CD4-positive, alpha-beta T cell treated with Interleukin-6 for 4 hours (primary cell): ENCODE data around the gene ATP1A3.
"Not testable (repeated sequence)": the region's sequence is repeated elsewhere in the genome, so short reads cannot be mapped to it uniquely, and the experiment has no call there.

Experiments
- DNase-seq: peaks from one replicate; pipeline ENCODE4 v3.0.0-alpha.2; 2020; ENCODE audit warnings: mixed read lengths

ATP1A3 gene

DNA sequence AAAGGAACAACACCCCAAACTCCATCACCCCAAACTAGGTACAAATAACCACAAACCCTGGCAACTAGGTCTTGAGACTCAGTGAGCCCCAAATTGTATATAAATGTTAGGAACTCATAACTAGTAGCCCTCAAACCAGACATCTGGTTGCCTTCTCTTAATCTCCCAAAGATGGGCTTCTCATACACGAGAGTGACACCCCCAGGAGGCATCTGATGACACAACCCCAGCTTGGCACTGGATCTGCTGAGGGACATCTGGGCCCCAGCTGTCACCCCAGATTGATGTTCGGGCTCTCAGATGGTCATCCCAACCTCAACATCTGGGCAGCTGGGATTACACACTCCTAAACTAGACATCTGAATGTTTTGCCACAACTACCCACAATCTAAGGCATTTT lies 49.7 kb downstream of the ATP1A3 start:
- DNase-seq = no peak

DNA sequence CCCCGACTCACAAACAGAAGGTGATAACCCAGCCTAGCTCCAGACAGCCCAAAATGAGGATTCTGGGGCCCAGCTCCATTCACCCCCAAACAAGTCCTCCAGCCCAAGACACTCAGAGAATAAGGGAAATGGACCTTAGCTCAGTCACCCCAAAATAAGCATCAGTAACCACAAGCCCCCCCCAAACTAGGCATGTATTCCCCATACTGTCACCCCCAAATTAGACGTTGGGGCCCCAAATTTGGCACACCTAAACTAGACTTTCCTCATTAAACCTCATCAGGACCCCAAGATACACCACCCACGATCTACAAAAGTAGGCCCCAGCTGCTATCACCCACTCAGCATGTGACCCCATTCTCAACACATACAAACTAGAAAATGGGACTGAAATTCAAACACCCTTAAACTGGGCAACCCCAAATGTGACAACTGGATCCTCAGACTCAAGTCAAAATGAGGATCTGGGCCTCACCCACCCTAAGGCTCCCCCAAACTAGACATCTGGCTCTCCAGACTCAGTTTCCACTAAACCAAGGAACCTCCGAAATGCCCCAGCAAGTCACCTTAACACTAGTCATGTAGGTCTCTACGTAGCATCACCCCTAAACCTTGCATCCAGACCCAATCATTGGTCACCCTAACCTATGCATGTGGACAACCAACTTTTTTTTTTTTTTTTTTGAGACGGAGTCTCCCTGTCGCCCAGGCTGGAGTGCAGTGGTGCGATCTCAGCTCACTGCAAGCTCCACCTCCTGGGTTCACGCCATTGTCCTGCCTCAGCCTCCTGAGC lies 52.4 kb downstream of the ATP1A3 start:
- no peak for DNase-seq

DNA sequence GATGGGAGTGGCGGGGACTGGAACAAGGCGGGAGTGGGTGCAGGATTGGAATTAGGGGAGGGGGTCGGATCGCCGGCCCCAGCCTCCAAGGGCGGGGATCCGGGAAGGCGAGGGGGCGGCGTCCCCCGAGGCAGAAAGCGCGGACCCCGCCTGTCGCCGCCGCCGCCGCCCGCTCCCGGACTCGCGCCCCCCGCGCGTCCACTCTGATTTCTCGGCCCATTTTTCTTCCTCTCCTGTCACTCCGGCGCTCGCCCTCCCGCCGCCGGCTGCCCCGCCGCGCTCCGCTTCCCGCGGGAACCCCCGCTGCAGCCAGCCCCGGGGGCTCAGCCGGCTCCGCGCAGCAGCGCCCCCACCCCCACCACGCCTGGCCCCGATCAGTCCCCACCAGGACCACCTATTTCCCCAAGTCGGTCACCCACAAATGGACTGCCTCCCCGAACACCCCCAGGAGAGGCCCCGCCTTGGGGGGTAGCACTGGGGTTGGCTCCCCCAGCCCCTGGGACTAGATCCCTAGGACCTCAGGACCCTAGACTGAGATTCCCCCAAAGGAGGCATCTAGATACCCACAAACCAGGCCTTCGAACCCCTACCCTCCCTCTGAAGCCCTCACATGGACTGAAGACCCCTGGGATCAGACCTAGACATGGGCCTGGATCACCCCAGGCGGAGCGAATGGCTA lies 53.2 kb downstream of the ATP1A3 start:
- no peak for DNase-seq

DNA sequence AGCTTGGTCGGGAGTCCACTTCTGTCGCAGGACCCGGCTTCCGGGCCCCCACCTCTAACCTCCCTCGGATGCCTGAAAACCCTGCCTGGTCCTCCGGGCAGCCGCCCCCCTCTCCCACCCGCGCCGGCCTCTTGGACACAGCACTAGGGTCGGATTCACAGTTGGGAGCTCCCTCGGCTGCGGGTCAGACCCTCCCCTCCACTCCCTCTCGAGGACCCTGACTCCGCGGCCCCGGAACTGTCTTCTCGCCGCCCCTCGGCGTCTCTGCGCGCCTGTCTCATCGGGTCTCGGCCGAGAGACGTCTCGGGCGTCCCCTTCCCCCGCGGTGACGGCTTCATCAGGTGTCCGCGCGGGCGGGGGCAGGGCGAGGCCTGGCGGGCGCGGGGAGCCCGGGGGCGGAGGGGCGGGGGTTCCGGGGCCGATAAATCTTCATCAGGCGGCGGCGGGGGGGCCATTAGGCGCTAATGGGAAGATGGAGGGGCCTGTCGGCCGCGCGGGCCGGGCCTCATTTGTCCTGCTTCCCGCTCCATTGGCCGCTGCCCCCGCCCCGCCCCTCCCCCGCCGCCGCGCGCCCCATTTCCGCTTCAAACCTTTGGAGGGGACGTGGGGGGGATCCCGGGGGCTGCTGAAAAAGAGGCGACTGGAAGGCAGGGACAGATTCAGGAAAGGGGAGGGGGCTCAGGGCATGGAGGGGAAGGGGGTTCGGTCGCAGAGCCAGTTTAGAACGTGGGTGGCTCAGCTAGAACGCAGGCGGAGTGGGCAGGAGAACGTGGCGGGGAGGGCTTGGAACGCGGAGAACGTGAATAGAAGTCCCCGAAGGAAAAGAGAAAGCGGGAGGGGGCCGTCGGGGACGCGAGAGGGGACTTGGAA lies 53.9 kb downstream of the ATP1A3 start:
- peak; percentile 68 for DNase-seq

DNA sequence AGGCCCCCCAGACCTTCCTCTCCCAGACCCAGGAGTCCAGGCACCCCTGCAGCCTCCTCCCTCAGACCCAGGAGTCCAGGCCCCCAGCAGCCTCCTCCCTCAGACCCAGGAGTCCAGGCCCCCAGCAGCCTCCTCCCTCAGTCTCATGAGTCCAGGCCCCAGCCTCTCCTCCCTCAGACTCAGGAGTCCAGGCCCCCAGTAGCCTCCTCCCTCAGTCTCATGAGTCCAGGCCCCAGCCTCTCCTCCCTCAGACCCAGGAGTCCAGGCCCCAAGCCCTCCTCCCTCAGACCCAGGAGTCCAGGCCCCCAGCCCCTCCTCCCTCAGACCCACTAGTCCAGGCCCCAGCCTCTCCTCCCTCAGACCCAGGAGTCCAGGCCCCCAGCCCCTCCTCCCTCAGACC lies 54.8 kb downstream of the ATP1A3 start:
- DNase-seq = not testable (repeated sequence)

DNA sequence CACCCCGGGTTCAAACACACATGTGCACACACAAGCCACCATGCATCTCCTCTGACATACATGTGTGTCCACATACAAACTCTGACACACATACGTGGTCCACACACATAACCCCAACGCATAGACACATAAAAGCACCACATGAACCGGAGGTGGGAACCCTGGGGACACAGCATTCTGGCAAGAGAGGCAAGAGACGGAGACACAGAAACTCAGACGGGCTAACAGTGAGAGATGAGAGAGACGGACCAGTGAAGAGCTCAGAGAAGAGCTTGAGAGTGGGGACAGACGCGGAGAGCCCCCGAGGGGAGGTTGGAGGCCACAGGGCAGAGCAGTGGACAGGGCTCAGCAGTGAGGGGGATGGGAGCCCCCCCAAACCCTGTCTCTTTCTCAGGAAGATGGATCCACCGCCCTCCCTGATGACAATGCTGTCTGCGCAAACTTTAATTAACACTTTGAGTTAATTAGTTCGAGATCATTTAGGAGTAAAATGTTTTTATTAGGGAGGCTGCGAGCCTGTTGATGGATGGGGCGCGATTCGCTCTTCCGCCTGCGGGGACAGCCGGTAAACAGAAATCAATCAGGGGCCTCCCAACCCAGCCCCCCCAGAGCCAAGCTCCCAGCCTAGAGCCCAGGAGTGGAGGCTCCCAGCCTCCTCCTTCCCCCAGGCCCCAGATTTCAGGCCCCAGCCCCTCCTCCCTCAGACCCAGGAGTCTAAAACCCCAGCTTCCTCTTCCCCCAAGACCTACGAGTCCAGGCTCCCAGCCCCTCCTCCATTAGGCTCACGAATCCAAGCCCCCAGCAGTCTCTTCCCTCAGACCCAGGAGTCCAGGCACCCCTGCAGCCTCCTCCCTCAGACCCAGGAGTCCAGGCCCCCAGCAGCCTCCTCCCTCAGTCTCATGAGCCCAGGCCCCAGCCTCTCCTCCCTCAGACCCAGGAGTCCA lies 56.2 kb downstream of the ATP1A3 start:
- DNase-seq = no peak

DNA sequence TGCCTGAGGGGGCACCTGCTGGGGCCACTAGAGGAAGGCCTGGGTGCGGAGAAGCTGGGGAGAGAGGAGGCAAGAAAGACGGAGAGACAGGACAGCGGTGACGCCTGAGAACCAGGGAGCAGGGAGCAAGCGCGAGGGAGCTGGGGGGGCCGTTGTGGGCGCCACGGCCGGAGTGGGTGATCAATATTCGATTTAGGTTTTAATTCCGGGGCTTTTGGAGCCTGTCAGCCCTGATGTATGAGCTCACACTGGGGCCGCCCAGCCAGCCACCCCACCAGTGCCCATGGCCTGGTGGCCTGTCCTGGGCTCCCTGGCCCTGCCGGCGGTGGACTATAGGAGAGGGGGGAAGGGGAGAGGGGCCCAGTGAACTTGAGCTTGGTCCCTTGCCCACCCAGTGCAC lies 57.1 kb downstream of the ATP1A3 start:
- no peak for DNase-seq

- peak; percentile 55 for DNase-seq
These were observed 57.6 kb downstream of the ATP1A3 start for GRCh38 chr19:41936416-41936850.

DNA sequence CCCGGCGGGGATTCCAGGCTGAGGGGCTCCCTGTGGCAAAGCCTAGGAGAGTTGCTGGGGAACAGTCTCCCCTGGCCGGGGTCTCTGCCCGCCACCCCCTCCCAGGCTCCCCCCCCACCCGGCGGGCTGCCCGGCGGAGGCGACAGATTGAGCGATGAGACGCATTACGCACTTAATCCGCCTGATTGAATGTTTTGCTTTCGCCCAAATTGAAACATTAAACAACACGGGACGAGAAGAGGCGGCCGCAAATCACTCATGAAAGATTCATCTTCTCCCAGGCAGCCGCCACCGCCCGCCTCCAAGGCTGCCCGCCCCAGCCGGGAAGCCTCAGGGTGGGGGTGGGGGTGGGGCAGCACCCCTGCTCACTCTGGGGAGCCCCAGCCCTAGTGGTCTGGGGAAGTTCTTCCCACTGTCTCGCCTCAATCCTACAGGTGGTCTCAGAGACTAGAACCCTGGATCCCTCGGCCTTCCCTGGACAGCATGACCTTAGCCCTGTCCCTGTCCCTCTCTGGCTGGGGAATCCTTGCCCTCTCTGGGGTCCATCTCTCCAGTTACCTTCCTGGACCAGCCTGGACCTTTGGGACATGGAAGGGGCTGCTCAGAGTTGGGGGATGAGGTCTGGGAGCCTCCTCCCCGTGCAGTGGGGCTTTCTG lies 58.1 kb downstream of the ATP1A3 start:
- DNase-seq = no peak

DNA sequence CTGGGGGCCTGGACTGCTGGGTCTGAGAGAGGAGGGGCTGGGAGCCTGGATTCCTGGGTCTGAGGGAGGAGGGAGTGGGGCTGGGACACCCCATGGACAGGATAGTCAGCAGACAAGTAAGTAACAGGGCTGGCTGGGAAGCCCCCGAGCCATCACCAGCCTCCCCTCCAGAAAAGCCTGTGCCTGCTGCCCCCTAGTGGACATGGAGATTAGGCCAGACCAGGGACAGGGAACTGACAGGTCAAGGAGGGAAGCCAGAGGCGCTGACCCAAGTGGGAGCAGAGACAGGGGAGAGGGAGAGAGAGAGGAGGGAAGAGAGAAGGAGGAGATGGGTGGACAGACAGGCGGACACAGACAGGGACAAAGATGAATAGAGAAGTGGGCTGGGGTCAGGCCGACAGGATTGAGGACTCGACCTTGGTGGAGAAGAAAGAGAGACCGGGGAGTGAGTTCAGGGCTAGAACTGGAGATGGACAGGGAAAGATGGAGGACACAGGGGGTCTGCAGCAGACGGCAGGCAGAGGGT lies 59.1 kb downstream of the ATP1A3 start:
- DNase-seq = peak; percentile 85

DNA sequence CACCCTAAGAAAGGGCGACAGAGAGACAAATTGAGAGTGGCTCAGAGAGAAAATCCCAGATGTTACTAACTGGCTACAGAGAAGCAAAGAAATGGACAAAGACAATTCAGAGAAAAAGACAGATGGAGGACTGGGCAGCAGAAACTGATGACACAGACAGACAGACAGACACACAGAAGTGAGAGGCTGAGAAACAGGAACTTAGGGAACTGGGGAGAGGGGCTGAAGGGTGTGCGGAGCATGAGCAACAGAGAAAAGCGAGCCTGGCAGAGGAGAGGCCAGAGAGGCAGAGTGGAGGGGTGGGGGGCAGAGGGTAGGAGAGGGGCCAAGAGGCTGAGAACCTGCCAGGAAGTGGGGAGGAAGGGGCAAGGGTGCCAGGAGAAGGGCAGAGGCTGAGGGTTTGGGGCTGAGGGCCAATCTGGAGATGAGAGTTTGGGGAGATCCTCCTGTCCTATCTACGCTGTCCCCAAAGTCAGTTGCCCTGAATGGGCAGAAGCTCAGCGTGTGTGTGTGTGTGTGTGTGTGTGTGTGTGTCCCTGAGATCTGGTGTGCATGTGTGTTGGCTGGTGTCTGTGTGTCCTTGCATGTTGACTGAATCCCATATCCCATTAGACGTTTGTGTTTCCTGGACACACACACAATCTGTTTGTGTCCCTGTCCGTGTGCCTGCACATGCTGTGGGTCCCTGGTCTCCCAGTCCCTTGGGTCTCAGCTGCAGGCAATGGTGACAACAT lies 60.2 kb downstream of the ATP1A3 start:
- DNase-seq = no peak

GRCh38 chr19:41932720-41933332 lies 61.2 kb downstream of the ATP1A3 start:
- no peak for DNase-seq

GRCh38 chr19:41932259-41932719 lies 61.7 kb downstream of the ATP1A3 start:
- no peak for DNase-seq

DNA sequence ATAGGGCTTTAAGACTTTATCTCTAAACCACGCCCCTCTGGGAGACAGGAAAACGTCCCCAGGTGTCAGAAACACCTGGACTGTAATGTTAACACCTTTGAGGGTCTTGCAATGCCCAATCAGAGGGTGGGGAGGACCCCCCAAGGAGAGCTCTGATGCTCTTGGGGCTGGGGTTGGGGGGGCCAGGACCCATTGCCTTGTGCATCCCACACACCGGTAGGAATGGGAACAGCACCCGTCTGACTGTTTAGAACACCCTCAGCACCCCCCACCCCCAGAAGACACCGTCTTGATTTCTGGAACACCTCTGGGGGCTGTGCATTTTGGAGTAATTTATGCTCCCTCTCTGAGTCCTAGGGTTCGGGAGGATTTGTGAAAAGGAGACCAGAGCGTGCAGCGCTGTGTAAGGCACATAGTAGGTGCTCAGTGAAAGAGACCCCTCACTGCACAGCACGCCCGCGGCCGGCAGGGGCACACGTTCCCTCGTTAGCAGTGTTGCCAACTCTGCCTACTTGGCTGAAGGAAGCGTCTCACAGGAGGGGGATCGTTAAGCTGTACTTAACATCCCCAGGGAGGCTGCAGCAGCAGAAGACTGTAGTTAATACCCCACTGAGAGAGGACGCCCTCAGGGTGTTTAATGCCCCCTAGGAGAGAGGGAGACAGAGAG lies 63.0 kb downstream of the ATP1A3 start:
- no peak for DNase-seq

- no peak for DNase-seq
These were observed 63.7 kb downstream of the ATP1A3 start for GRCh38 chr19:41930322-41930722.

DNA sequence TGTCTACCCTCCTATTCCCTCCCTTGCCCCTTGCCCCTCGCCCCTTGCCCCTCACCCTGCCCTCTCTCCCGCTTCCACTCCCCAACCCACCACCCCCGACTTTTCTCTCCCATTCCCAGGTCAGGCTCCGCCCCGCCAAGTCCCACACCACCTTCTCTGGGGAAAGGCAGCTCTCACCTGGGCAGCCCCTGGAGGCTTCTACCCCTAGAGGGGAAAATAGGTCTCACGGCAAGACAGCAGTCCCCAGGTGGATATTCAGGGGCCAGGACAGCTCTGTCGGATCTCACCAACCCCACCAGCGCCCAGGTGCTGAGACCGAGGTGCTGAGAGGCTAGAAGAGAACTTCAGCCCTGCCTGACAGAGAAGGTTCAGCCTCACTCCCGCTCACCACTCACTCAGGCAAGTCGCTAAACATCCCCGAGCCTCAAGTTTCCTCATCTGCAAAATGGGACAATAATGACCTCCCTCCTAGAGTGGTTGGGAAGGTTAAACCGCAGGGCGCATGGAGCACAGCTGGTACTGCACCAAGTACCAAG lies 64.4 kb downstream of the ATP1A3 start:
- DNase-seq = no peak

DNA sequence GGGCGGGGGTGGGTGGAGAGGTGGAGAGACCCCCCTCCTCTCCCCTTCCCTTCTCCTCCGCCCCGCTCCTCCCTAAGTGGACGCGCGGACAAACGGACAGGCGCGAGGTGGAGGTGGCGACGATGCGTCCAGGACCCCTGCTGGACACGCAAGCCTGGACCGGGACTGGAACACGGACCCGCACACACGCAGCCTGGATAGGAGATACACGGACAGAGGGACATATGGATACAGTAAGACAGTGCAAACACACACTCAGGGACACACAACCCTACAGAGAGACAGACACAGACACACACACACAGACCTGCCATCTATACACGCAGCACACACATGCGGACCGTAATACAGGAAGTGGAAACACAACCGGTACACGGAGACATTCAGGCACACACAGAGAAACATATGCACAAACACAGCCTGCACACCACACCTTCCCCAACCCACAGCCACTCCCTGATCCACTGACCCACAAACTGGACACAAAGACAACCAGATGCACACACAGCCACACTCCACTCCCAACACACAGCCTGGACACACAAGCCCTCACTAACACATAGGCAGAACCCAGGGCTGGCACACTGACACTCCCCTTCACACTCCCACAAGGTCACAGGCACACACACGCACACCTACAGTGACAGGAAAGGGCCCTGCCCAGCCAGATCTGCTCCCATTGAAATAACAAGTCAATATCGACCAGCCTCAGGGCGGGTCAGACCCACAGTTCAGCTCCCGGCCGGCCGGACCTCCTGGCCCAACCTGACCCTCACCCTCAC lies 65.1 kb downstream of the ATP1A3 start:
- DNase-seq = peak; percentile 66

DNA sequence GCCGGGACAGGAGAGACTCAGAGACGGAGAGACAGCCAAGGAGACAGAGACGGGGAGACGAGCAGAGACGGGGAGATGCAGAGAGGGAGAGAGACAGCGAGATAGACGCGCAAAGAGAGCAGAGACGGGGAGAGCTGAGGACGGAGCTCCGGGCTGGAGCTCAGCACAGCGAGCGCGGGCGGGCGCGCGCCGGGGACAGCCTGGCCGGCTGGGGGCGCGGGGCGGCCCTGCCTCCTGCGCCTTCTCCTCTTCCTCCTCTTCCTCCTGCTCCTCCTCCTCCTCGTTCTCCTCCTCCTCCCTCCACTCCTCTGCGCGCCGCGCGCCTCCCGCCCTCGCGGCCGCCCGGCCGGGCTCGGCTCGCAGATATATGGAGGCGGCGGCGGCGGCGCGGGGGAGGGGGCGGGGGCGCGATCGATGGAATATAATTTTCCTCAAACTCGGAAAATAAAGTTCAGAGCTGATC lies 65.8 kb downstream of the ATP1A3 start, which contains the start of gene ERFL:
TSS of gene ERFL (minus strand) at position 229 of the 463 bp plus-strand sequence. CDS start 15,530 bp downstream, outside the sequence.
- DNase-seq = peak; percentile 57
